Thyroid gland (tissue), 4 donors: Measurements from ENCODE around the gene POSTN.

ENCODE experiments used
- CTCF ChIP-seq, 6 experiments: fragments of 200-600 bp in 3 of 6; fragments of 450-650 bp in 3 of 6; sonication (generic) in 3 of 6; IDR thresholded peaks; one replicate each; pipeline ENCODE4 v1.5.1; 2016 to 2019; ENCODE audit warnings: antibody characterized with exemption in 6 of 6, mild to moderate bottlenecking in 2 of 6, inconsistent platforms in 1 of 6, moderate library complexity in 1 of 6
- POLR2A ChIP-seq, 2 donors: fragments of 450-650 bp; IDR thresholded peaks; one replicate each; pipeline ENCODE4 v1.6.1; 2017; ENCODE audit warnings: antibody characterized with exemption in 2 of 2, mild to moderate bottlenecking in 2 of 2, moderate library complexity in 1 of 2

DNA sequence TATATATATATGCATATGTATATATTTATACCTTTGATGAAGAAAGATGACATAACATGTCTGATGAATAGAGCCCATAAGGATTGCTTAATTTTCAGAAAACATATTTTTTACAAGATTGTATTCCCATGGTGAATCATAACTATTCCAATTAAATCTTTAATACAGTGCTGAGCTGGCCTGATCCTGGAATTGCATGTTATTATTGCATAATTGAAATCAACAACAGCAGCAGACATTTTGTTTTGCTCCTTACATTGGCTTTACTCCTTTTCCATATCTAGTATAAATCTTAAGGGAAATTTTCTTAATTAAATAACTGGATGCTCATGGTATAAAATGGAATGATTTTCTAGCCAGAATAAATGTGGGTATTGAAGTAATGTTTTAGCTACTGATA, 22.0 kb downstream of the POSTN start:
- TF ChIP-seq CTCF (IDR thresholded peaks at IDR 0.05) (no peak), POLR2A (IDR thresholded peaks at IDR 0.05) (no peak)
